PFSK-1 (cell line): ENCODE data around the gene SLC2A13.

Source experiments
- FOXP2 ChIP-seq: optimal IDR thresholded peaks from 2 replicates; pipeline ENCODE3; 2011; ENCODE audit warnings: borderline replicate concordance, control low read depth, inconsistent platforms; ENCODE audit not compliant: insufficient read depth; ENCODE audit errors: extremely low read length, extremely low read depth
- POLR2AphosphoS5 ChIP-seq: IDR thresholded peaks from 2 replicates; pipeline ENCODE4 v1.6.1; 2012; ENCODE audit warnings: low read depth, mild to moderate bottlenecking, control low read depth, low read length, moderate library complexity
- TF ChIP-seq, protein P1 (sequence below), 2 experiments: IDR thresholded peaks; 2 replicates each; pipeline versions ENCODE4 v1.6.1 to v1.8.0; 2011 to 2012; ENCODE audit warnings: low read depth in 2 of 2, low read length in 2 of 2, control low read depth in 1 of 2, inconsistent platforms in 1 of 2, mild to moderate bottlenecking in 1 of 2, moderate library complexity in 1 of 2; ENCODE audit not compliant: insufficient read depth in 1 of 2

DNA sequence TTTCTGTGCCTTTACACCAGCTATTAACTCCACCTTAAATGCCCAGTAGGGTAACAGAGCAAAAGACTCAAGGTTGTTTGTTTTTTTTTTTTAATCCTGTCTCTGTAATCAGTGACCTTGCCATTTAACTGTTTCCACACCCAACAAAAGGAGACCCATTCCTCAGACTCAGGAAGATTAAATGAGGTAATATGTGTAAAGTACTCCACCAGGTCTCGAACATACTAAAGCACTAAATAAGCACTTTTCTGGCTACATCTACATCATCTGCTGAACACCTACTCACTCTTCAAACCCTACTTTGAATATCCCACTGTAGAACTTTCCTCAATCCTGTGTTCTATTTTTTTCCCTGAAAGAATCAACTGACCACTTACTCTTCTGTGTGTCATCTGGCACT is 4.1 kb downstream of the SLC2A13 start:
- TF ChIP-seq POLR2AphosphoS5 (no peak), FOXP2 (no peak)
- TF ChIP-seq, protein P1, sequence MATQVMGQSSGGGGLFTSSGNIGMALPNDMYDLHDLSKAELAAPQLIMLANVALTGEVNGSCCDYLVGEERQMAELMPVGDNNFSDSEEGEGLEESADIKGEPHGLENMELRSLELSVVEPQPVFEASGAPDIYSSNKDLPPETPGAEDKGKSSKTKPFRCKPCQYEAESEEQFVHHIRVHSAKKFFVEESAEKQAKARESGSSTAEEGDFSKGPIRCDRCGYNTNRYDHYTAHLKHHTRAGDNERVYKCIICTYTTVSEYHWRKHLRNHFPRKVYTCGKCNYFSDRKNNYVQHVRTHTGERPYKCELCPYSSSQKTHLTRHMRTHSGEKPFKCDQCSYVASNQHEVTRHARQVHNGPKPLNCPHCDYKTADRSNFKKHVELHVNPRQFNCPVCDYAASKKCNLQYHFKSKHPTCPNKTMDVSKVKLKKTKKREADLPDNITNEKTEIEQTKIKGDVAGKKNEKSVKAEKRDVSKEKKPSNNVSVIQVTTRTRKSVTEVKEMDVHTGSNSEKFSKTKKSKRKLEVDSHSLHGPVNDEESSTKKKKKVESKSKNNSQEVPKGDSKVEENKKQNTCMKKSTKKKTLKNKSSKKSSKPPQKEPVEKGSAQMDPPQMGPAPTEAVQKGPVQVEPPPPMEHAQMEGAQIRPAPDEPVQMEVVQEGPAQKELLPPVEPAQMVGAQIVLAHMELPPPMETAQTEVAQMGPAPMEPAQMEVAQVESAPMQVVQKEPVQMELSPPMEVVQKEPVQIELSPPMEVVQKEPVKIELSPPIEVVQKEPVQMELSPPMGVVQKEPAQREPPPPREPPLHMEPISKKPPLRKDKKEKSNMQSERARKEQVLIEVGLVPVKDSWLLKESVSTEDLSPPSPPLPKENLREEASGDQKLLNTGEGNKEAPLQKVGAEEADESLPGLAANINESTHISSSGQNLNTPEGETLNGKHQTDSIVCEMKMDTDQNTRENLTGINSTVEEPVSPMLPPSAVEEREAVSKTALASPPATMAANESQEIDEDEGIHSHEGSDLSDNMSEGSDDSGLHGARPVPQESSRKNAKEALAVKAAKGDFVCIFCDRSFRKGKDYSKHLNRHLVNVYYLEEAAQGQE (IDR thresholded peaks at IDR 0.05; ENCODE audit: insufficient read depth in 1 of 2, low read depth in 2 of 2, low read length in 2 of 2) = no peak
